ENCODE measurements around the gene KRT79.

- TF ChIP-seq GABPA (IDR thresholded peaks at IDR 0.05 in 1 of 2, conservative IDR thresholded peaks at IDR 0.05 in 1 of 2): no peak
- TF ChIP-seq, protein P1, sequence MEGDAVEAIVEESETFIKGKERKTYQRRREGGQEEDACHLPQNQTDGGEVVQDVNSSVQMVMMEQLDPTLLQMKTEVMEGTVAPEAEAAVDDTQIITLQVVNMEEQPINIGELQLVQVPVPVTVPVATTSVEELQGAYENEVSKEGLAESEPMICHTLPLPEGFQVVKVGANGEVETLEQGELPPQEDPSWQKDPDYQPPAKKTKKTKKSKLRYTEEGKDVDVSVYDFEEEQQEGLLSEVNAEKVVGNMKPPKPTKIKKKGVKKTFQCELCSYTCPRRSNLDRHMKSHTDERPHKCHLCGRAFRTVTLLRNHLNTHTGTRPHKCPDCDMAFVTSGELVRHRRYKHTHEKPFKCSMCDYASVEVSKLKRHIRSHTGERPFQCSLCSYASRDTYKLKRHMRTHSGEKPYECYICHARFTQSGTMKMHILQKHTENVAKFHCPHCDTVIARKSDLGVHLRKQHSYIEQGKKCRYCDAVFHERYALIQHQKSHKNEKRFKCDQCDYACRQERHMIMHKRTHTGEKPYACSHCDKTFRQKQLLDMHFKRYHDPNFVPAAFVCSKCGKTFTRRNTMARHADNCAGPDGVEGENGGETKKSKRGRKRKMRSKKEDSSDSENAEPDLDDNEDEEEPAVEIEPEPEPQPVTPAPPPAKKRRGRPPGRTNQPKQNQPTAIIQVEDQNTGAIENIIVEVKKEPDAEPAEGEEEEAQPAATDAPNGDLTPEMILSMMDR (IDR thresholded peaks at IDR 0.05; ENCODE audit: low read depth, low read length, missing input control): no peak
Observed at GRCh38 chr12:52794479-52795331, 39.4 kb downstream of the KRT79 start.
